Smooth muscle cell of the umbilical artery (primary cell): Measurements from ENCODE around the gene LYL1. TPM values are rescaled to one million over a fixed set of nuclear protein-coding genes. Genes with fewer than 3 reads are reported as not detected.

Experiments
- total RNA-seq: library from RNA; depleted of rRNA; stranded (reverse); fragments of >200 nt; gene quantifications from 2 replicates; pipeline ENCODE4 v1.2.3, GENCODE V29; 2014

Gene LYL1
- 3.8 and 5.0 TPM in 2 replicates for total RNA-seq

GRCh38 chr19:13102666-13103580, at the start of gene LYL1:
LYL1 (minus strand) TSS chr19:13102858; CDS start chr19:13101171, 1,687 bp downstream.

GRCh38 chr19:13150187-13150930, 47.7 kb upstream of the LYL1 start, which contains the start of the genes IER2 and STX10:
IER2 (plus strand) TSS chr19:13150411; CDS start chr19:13153187, 2,776 bp downstream.
STX10 (minus strand) TSS chr19:13150375; CDS start chr19:13150173, 202 bp downstream.

GRCh38 chr19:13117772-13118423, 15.2 kb upstream of the LYL1 start, which contains the start of gene NACC1:
NACC1 (plus strand) TSS chr19:13118264; CDS start chr19:13135208, 16,944 bp downstream.

GRCh38 chr19:13116282-13117175, 13.9 kb upstream of the LYL1 start, which contains the start of gene TRMT1:
TRMT1 (minus strand) TSS chr19:13116740; CDS start chr19:13116399, 341 bp downstream.

Other genes starting within 250 kb of the LYL1 start
- 22.2 and 48.1 TPM in 2 replicates for gene DNASE2, start 221.4 kb downstream of the LYL1 start, total RNA-seq
- gene KLF1, start 215.7 kb downstream of the LYL1 start, total RNA-seq, result not detected in 2 replicates
- gene GCDH, start 211.7 kb downstream of the LYL1 start, total RNA-seq, result 23.7 and 43.4 TPM in 2 replicates
- gene SYCE2, start 183.6 kb downstream of the LYL1 start, total RNA-seq, result not detected in 2 replicates
- 52.6 and 95.9 TPM in 2 replicates for gene FARSA, start 169.1 kb downstream of the LYL1 start, total RNA-seq
- 1,991 and 2,815 TPM in 2 replicates for gene CALR, start 164.2 kb downstream of the LYL1 start, total RNA-seq
- gene RAD23A, start 157.0 kb downstream of the LYL1 start, total RNA-seq, result 52.6 and 88.1 TPM in 2 replicates
- gene GADD45GIP1, start 145.6 kb downstream of the LYL1 start, total RNA-seq, result 12.6 and 13.4 TPM in 2 replicates
- gene DAND5, start 133.3 kb downstream of the LYL1 start, total RNA-seq, result not detected in 2 replicates
- gene NFIX, start 107.4 kb downstream of the LYL1 start, total RNA-seq, result 29.7 and 62.5 TPM in 2 replicates
- 27.9 and 48.8 TPM in 2 replicates for gene TRMT1, start 13.9 kb upstream of the LYL1 start, total RNA-seq
- gene NACC1, start 15.4 kb upstream of the LYL1 start, total RNA-seq, result 40.1 and 147 TPM in 2 replicates
- 49.3 and 73.0 TPM in 2 replicates for gene STX10, start 47.5 kb upstream of the LYL1 start, total RNA-seq
- 10.7 and 14.6 TPM in 2 replicates for gene IER2, start 47.6 kb upstream of the LYL1 start, total RNA-seq